PC-9 (cell line): ENCODE data around the gene RNLS. TPM values are rescaled to one million over a fixed set of nuclear protein-coding genes. Genes with fewer than 3 reads are reported as not detected.

Source experiments
- BruUV-seq: library from RNA; stranded (reverse); fragments of 400-500 nt; replicated peaks from 2 replicates; lab custom pipeline; 2021; lab: Mats Ljungman, UMichigan
- CTCF ChIA-PET: fragments of 300-600 bp; sonication (Branson Sonifier 250); formaldehyde crosslinking; loops from one replicate; lab custom pipeline; 2022; ENCODE audit warnings: antibody characterized with exemption; lab: Charles Lee
- POLR2A ChIA-PET: fragments of 300-600 bp; sonication (Branson Sonifier 250); formaldehyde crosslinking; loops from one replicate; lab custom pipeline; 2022; ENCODE audit warnings: antibody characterized with exemption; ENCODE audit not compliant: unreplicated experiment; lab: Charles Lee
- DNase-seq, 2 experiments: peaks; one replicate each; pipeline versions ENCODE4 v3.0.0 to v3.0.0-alpha.2; 2015 to 2022; ENCODE audit warnings: mixed read lengths in 1 of 2
- H2AFZ ChIP-seq: fragments of 200-600 bp; sonication (generic); 2 replicates; pipeline ENCODE4 v1.8.1; 2017; ENCODE audit warnings: antibody characterized with exemption
- H3F3A ChIP-seq: fragments of 200-600 bp; sonication (generic); 2 replicates; pipeline ENCODE4 v1.8.1; 2017; ENCODE audit warnings: antibody characterized with exemption, mild to moderate bottlenecking, low read depth; ENCODE audit not compliant: insufficient read depth
- H3K27ac ChIP-seq: fragments of 200-600 bp; sonication (generic); 2 replicates; pipeline ENCODE4 v1.6.1; 2016; ENCODE audit warnings: mixed run types
- H3K27me3 ChIP-seq: fragments of 200-600 bp; sonication (generic); 2 replicates; pipeline ENCODE4 v1.6.1; 2016; ENCODE audit warnings: low read depth, mixed run types; ENCODE audit not compliant: insufficient read depth
- H3K36me3 ChIP-seq: fragments of 200-600 bp; sonication (generic); 2 replicates; pipeline ENCODE4 v1.6.1; 2016; ENCODE audit warnings: low read depth, mixed run types
- H3K4me1 ChIP-seq: fragments of 200-600 bp; sonication (generic); replicated peaks from 2 replicates; pipeline ENCODE4 v1.6.1; 2016; ENCODE audit warnings: mixed run types; ENCODE audit not compliant: insufficient read depth
- H3K4me2 ChIP-seq: fragments of 200-600 bp; sonication (generic); 2 replicates; pipeline ENCODE4 v1.6.1; 2017; ENCODE audit warnings: mixed run types
- H3K4me3 ChIP-seq: fragments of 200-600 bp; sonication (generic); 2 replicates; pipeline ENCODE4 v1.6.1; 2016; ENCODE audit warnings: mixed run types
- H3K79me2 ChIP-seq: fragments of 200-600 bp; sonication (generic); 2 replicates; pipeline ENCODE4 v1.6.1; 2017; ENCODE audit warnings: low read depth, mixed run types
- H3K9me2 ChIP-seq: fragments of 200-600 bp; sonication (generic); 2 replicates; pipeline ENCODE4 v1.8.1; 2017; ENCODE audit warnings: mild to moderate bottlenecking; ENCODE audit not compliant: insufficient read depth
- H3K9me3 ChIP-seq: fragments of 200-600 bp; sonication (generic); 2 replicates; pipeline ENCODE4 v1.8.1; 2016; ENCODE audit warnings: low read depth; ENCODE audit not compliant: insufficient read depth
- H4K20me1 ChIP-seq: fragments of 200-600 bp; sonication (generic); 2 replicates; pipeline ENCODE4 v1.8.1; 2017; ENCODE audit not compliant: insufficient read depth
- CTCF ChIP-seq: fragments of 200-600 bp; sonication (generic); conservative IDR thresholded peaks from 2 replicates; pipeline ENCODE4 v1.6.1; 2017; ENCODE audit warnings: mixed run types, antibody characterized with exemption, mild to moderate bottlenecking, moderate library complexity
- EZH2 ChIP-seq: fragments of 200-600 bp; sonication (generic); IDR thresholded peaks from 2 replicates; pipeline ENCODE4 v1.8.0; 2017; ENCODE audit warnings: antibody characterized with exemption, low read depth
- intact Hi-C: fragments of 100-400 bp; cut with micrococcal nuclease; formaldehyde crosslinking; loops from one replicate; pipeline ENCODE4 v1.10.0; 2022; ENCODE audit not compliant: unreplicated experiment
- total RNA-seq: library from RNA; stranded (reverse); gene quantifications from 2 replicates; pipeline ENCODE4 v1.2.3, GENCODE V29; 2021

Gene RNLS
- total RNA-seq, 1 experiment from 2014 or later = not detected

- no peak overlapping the region for H2AFZ ChIP-seq
- 0 out of 2 replicates have a peak, but pooled peaks cover 3% of the 10 kb centered on the region for H3F3A ChIP-seq
- no peaks in the 10 kb centered on the region for H3K9me2 ChIP-seq
- CTCF ChIA-PET = no interaction called here
- no peaks in the 10 kb centered on the region for H3K79me2 ChIP-seq
- intact Hi-C loops = no loop called here
- no peak for DNase-seq
- no peaks in the 10 kb centered on the region for H4K20me1 ChIP-seq
- H3K4me1 ChIP-seq = peaks cover 14% of the 10 kb centered on the region
- H3K4me3 ChIP-seq = no peak overlapping the region
- no TSS peak for BruUV-seq
- TF ChIP-seq CTCF (no peak), EZH2 (no peak)
- H3K4me2 ChIP-seq = no peak overlapping the region
- no peaks in the 10 kb centered on the region for H3K9me3 ChIP-seq
- POLR2A ChIA-PET = no interaction called here
- H3K27ac ChIP-seq = no peak overlapping the region
- no peaks in the 10 kb centered on the region for H3K27me3 ChIP-seq
- H3K36me3 ChIP-seq = no peaks in the 10 kb centered on the region
Measured at GRCh38 chr10:88522715-88523114, 60.4 kb downstream of the RNLS start.

- BruUV-seq = no TSS peak
- Histone ChIP-seq H3K4me1 (peaks cover 14% of the 10 kb centered on the region), H3K27me3 (no peaks in the 10 kb centered on the region), H3K9me3 (no peaks in the 10 kb centered on the region), H3K4me2 (no peak overlapping the region), H3F3A (0 out of 2 replicates have a peak, but pooled peaks cover 3% of the 10 kb centered on the region), H4K20me1 (no peaks in the 10 kb centered on the region), H3K36me3 (no peaks in the 10 kb centered on the region), H3K27ac (no peak overlapping the region), H2AFZ (no peak overlapping the region), H3K9me2 (no peaks in the 10 kb centered on the region), H3K4me3 (no peak overlapping the region), H3K79me2 (no peaks in the 10 kb centered on the region)
- TF ChIP-seq CTCF = no peak
- TF ChIP-seq EZH2 = no peak
- DNase-seq = no peak
- ChIA-PET CTCF (no interaction called here), POLR2A (no interaction called here)
- intact Hi-C loops = no loop called here
Measured at GRCh38 chr10:88521791-88522190, 61.3 kb downstream of the RNLS start.

- no peaks in the 10 kb centered on the region for H3K36me3 ChIP-seq
- no peak overlapping the region for H3K4me3 ChIP-seq
- intact Hi-C loops = no loop called here
- no peaks in the 10 kb centered on the region for H3K27me3 ChIP-seq
- H3K27ac ChIP-seq = no peak overlapping the region
- no peak overlapping the region for H2AFZ ChIP-seq
- H3K9me3 ChIP-seq = no peaks in the 10 kb centered on the region; the same call in 1 of the 2 replicates
- TF ChIP-seq CTCF (no peak), EZH2 (no peak)
- POLR2A ChIA-PET = no interaction called here
- no peak overlapping the region for H3K4me2 ChIP-seq
- H3K9me2 ChIP-seq = no peaks in the 10 kb centered on the region
- H4K20me1 ChIP-seq = no peaks in the 10 kb centered on the region
- CTCF ChIA-PET = no interaction called here
- DNase-seq = no peak
- no peaks in the 10 kb centered on the region for H3F3A ChIP-seq
- H3K4me1 ChIP-seq = no peaks in the 10 kb centered on the region
- no TSS peak for BruUV-seq
- H3K79me2 ChIP-seq = no peaks in the 10 kb centered on the region
Measured at GRCh38 chr10:88515235-88515634, 67.9 kb downstream of the RNLS start.
